GM19452 (cell line): ENCODE data around the gene DLD.
"Not testable (repeated sequence)": the region's sequence is repeated elsewhere in the genome, so short reads cannot be mapped to it uniquely, and the experiment has no call there.

Source experiments
- ATAC-seq: cut with Tn5 transposase; IDR thresholded peaks from one replicate; pipeline ENCODE4 v1.9.1; 2021; ENCODE audit not compliant: unreplicated experiment

The DLD gene

GRCh38 chr7:107913851-107914250, 22.9 kb downstream of the DLD start:
- ATAC-seq: no peak

- no peak for ATAC-seq
Measured at GRCh38 chr7:107914831-107915230, 23.8 kb downstream of the DLD start.

GRCh38 chr7:107915541-107915940, 24.6 kb downstream of the DLD start:
- ATAC-seq: no peak

GRCh38 chr7:107917763-107918651, 27.0 kb downstream of the DLD start:
- ATAC-seq: peak; percentile 87

GRCh38 chr7:107918948-107919347, 28.0 kb downstream of the DLD start:
- ATAC-seq: no peak

- no peak for ATAC-seq
Measured at GRCh38 chr7:107920048-107920772, 29.2 kb downstream of the DLD start.

- not testable (repeated sequence) for ATAC-seq
Measured at GRCh38 chr7:107921826-107922225, 30.8 kb downstream of the DLD start.

GRCh38 chr7:107922886-107923285, 31.9 kb downstream of the DLD start:
- ATAC-seq: no peak

GRCh38 chr7:107924841-107925504, 34.0 kb downstream of the DLD start:
- ATAC-seq: peak; percentile 89

GRCh38 chr7:107926481-107926880, 35.5 kb downstream of the DLD start:
- ATAC-seq: no peak

- no peak for ATAC-seq
Measured at GRCh38 chr7:107931740-107932515, 40.9 kb downstream of the DLD start.

GRCh38 chr7:107932805-107933204, 41.8 kb downstream of the DLD start:
- no peak for ATAC-seq

GRCh38 chr7:107933386-107934013, 42.5 kb downstream of the DLD start:
- no peak for ATAC-seq

GRCh38 chr7:107934991-107935770, 44.2 kb downstream of the DLD start:
- no peak for ATAC-seq

- no peak for ATAC-seq
Measured at GRCh38 chr7:107936312-107936711, 45.3 kb downstream of the DLD start.

- no peak for ATAC-seq
Measured at GRCh38 chr7:107937531-107937930, 46.5 kb downstream of the DLD start.

- ATAC-seq: no peak
Measured at GRCh38 chr7:107938456-107939250, 47.7 kb downstream of the DLD start.

- ATAC-seq: no peak
Measured at GRCh38 chr7:107939573-107940489, 48.8 kb downstream of the DLD start.
